A549 (cell line): ENCODE data around the gene RORC. TPM values are rescaled to one million over a fixed set of nuclear protein-coding genes. Genes with fewer than 3 reads are reported as not detected.

Experiments used
- ATAC-seq, 2 experiments: fragments of 200-7000 bp in 1 of 2; fragments of >200 bp in 1 of 2; cut with Nextera tagmentation in 1 of 2; cut with Tn5 transposase in 1 of 2; 3 replicates each; pipeline versions ENCODE4 v1.8.0 to v1.9.1; 2018 to 2020; ENCODE audit warnings: mild to moderate bottlenecking in 1 of 2, moderate library complexity in 1 of 2
- CTCF ChIA-PET: fragments of 300-600 bp; sonication (Branson Sonifier 250); formaldehyde crosslinking; extraction: SDS; loops from one replicate; lab custom pipeline; 2021; ENCODE audit warnings: antibody characterized with exemption, inconsistent platforms; lab: Yijun Ruan, JAX
- POLR2A ChIA-PET: fragments of 350-600 bp; formaldehyde crosslinking; extraction: SDS; loops from one replicate; lab custom pipeline; 2021; ENCODE audit warnings: antibody characterized with exemption, inconsistent platforms; lab: Yijun Ruan, JAX
- DNase-seq, 2 experiments: peaks; one replicate each; pipeline versions ENCODE4 v3.0.0 to v3.0.0-alpha.2; 2011 to 2016; ENCODE audit warnings: low read depth in 1 of 2, low spot score in 1 of 2
- FAIRE-seq: peaks from 2 replicates; lab custom pipeline; 2011; peaks lifted over from hg19 to GRCh38; lab: Jason Lieb, UNC
- H3K27ac ChIP-seq, 2 experiments: fragments of >200 bp; sonication (Bioruptor Twin); formaldehyde crosslinking; 3 replicates each; pipeline ENCODE4 v1.5.1; 2016 to 2017
- H3K4me1 ChIP-seq: fragments of >200 bp; sonication (Bioruptor Twin); formaldehyde crosslinking; 3 replicates; pipeline ENCODE4 v1.6.1; 2016
- H3K4me2 ChIP-seq: fragments of >200 bp; sonication (Bioruptor Twin); formaldehyde crosslinking; 3 replicates; pipeline ENCODE4 v1.6.1; 2016
- H3K4me3 ChIP-seq: fragments of >200 bp; sonication (Bioruptor Twin); formaldehyde crosslinking; 3 replicates; pipeline ENCODE4 v1.5.1; 2016
- H3K9me3 ChIP-seq: fragments of >200 bp; sonication (Bioruptor Twin); formaldehyde crosslinking; 3 replicates; pipeline ENCODE4 v1.6.1; 2016
- ATOH8 ChIP-seq: fragments of 250-450 bp; sonication (Bioruptor Pico); IDR thresholded peaks from 2 replicates; pipeline ENCODE4 v1.5.0; 2020; ENCODE audit warnings: low read depth, mild to moderate bottlenecking, moderate library complexity
- BHLHE40 ChIP-seq: IDR thresholded peaks from 2 replicates; pipeline ENCODE4 v1.6.1; 2012; ENCODE audit warnings: low read depth, low read length, inconsistent platforms
- CBX8 ChIP-seq: fragments of 200-600 bp; sonication (generic); IDR thresholded peaks from 2 replicates; pipeline ENCODE4 v1.6.1; 2016
- EHF ChIP-seq: fragments of 250-450 bp; sonication (Bioruptor Pico); IDR thresholded peaks from 2 replicates; pipeline ENCODE4 v1.5.0; 2020; ENCODE audit warnings: mild to moderate bottlenecking
- EP300 ChIP-seq, 2 experiments: fragments of >200 bp; sonication (Bioruptor Twin); formaldehyde crosslinking; IDR thresholded peaks; 2 replicates in 1 of 2; 3 replicates in 1 of 2; pipeline ENCODE4 v1.6.1; 2016 to 2017
- FOSL2 ChIP-seq, 2 experiments: fragments of 450-650 bp in 1 of 2; fragments of >200 bp in 1 of 2; sonication (Bioruptor Twin) in 1 of 2; formaldehyde crosslinking; IDR thresholded peaks; 2 replicates each; pipeline versions ENCODE4 v1.5.0 to v1.6.1; 2016 to 2020; ENCODE audit warnings: mild to moderate bottlenecking in 1 of 2, moderate library complexity in 1 of 2
- GATA3 ChIP-seq: IDR thresholded peaks from 2 replicates; pipeline ENCODE4 v1.6.1; 2012; ENCODE audit warnings: borderline replicate concordance
- HOXA7 ChIP-seq: fragments of 250-450 bp; sonication (Bioruptor Pico); IDR thresholded peaks from 2 replicates; pipeline ENCODE4 v1.5.0; 2020; ENCODE audit warnings: mild to moderate bottlenecking, moderate library complexity
- MAFK ChIP-seq: fragments of 450-650 bp; IDR thresholded peaks from 2 replicates; pipeline ENCODE4 v1.6.1; 2014; ENCODE audit not compliant: partially characterized antibody
- NFE2L2 ChIP-seq: fragments of 150-350 bp; conservative IDR thresholded peaks from 2 replicates; pipeline ENCODE4 v1.6.1; 2014; ENCODE audit warnings: low read length
- PHF8 ChIP-seq: fragments of 200-600 bp; sonication (generic); IDR thresholded peaks from 2 replicates; pipeline ENCODE4 v1.6.1; 2016; ENCODE audit warnings: low read depth, mild to moderate bottlenecking, antibody characterized with exemption, moderate library complexity, borderline replicate concordance
- RNF2 ChIP-seq: fragments of 200-600 bp; sonication (generic); IDR thresholded peaks from 2 replicates; pipeline ENCODE4 v1.6.1; 2016; ENCODE audit warnings: low read depth, mild to moderate bottlenecking, antibody characterized with exemption, moderate library complexity, borderline replicate concordance
- TFCP2L1 ChIP-seq: fragments of 250-450 bp; sonication (Bioruptor Pico); IDR thresholded peaks from 2 replicates; pipeline ENCODE4 v1.5.0; 2021; ENCODE audit warnings: mild to moderate bottlenecking
- WGBS: methylation state at CpG from one replicate; pipeline ENCODE4 v1.1.6; 2017; ENCODE audit errors: missing lambda C conversion rate; 5-methylcytosine and 5-hydroxymethylcytosine counted together
- polyA plus RNA-seq, 4 experiments: library from polyadenylated mRNA; depleted of rRNA in 3 of 4; stranded (reverse); fragments of >200 nt; fragmentation: RNase III in 1 of 4; extraction: RNeasy Plus Mini Kit Qiagen cat#74134 plus additional on column Dnase treatment in 1 of 4; gene quantifications; 2 replicates in 3 of 4; 3 replicates in 1 of 4; pipeline ENCODE4 v1.2.3, GENCODE V29; 2011 to 2017
- TF ChIP-seq, protein P1 (sequence below): fragments of 450-650 bp; IDR thresholded peaks from 2 replicates; pipeline ENCODE4 v1.6.1; 2014; ENCODE audit warnings: antibody characterized with exemption
- TF ChIP-seq, protein P2 (sequence below): fragments of 250-450 bp; sonication (Bioruptor Pico); IDR thresholded peaks from 2 replicates; pipeline ENCODE4 v1.5.0; 2021; ENCODE audit warnings: mild to moderate bottlenecking, moderate library complexity, borderline replicate concordance
- TF ChIP-seq, protein P3 (sequence below): IDR thresholded peaks from 2 replicates; pipeline ENCODE4 v1.6.1; 2012
- TF ChIP-seq, protein P4 (sequence below): IDR thresholded peaks from 2 replicates; pipeline ENCODE4 v1.6.1; 2012; ENCODE audit warnings: low read depth, borderline replicate concordance
- TF ChIP-seq, protein P5 (sequence below): fragments of >200 bp; sonication (Bioruptor Twin); formaldehyde crosslinking; IDR thresholded peaks from 2 replicates; pipeline ENCODE4 v1.6.1; 2016
- TF ChIP-seq, protein P6 (sequence below): fragments of >200 bp; sonication (Bioruptor Twin); formaldehyde crosslinking; IDR thresholded peaks from 3 replicates; pipeline ENCODE4 v1.5.1; 2016

RORC gene
- polyA plus RNA-seq, 2 of the 4 experiments (the other 2 are of a cell fraction) = 0.06 to 0.25 TPM

DNA sequence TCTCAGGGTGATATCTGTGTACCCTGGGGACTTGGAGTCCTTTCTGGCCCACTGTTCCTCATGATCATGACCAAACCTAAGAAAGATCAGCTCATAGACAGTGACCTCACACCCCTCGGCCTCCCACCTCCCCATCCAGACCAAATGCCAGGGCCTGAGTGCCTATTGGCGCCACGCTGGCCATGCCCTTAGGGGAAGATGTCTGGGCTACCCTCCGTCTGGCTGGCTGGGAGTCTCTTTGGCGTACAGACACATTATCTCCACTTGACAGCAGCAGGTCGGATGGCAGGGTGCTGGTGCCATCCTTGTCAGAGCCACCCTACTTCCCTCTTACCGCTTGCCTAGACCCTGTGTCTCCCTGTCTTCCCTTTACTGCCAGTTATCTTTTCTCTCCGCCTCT, 8.4 kb downstream of the RORC start:
- Histone ChIP-seq H3K4me1 (peaks cover 16% of the 10 kb centered on the region), H3K9me3 (no peaks in the 10 kb centered on the region), H3K4me2 (no peak overlapping the region), H3K4me3 (no peak overlapping the region), H3K27ac (no peak overlapping the region)
- POLR2A ChIA-PET = no interaction called here
- TF ChIP-seq ATOH8 (CRISPR knock-in tag) (no peak), NFE2L2 (no peak), TFCP2L1 (CRISPR knock-in tag) (no peak), MAFK (no peak), EP300 (IDR thresholded peaks at IDR 0.05) (no peak), GATA3 (no peak), EHF (no peak)
- TF ChIP-seq, protein P1, sequence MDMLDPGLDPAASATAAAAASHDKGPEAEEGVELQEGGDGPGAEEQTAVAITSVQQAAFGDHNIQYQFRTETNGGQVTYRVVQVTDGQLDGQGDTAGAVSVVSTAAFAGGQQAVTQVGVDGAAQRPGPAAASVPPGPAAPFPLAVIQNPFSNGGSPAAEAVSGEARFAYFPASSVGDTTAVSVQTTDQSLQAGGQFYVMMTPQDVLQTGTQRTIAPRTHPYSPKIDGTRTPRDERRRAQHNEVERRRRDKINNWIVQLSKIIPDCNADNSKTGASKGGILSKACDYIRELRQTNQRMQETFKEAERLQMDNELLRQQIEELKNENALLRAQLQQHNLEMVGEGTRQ = no peak
- TF ChIP-seq, protein P2, sequence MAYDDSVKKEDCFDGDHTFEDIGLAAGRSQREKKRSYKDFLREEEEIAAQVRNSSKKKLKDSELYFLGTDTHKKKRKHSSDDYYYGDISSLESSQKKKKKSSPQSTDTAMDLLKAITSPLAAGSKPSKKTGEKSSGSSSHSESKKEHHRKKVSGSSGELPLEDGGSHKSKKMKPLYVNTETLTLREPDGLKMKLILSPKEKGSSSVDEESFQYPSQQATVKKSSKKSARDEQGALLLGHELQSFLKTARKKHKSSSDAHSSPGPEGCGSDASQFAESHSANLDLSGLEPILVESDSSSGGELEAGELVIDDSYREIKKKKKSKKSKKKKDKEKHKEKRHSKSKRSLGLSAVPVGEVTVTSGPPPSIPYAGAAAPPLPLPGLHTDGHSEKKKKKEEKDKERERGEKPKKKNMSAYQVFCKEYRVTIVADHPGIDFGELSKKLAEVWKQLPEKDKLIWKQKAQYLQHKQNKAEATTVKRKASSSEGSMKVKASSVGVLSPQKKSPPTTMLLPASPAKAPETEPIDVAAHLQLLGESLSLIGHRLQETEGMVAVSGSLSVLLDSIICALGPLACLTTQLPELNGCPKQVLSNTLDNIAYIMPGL (CRISPR knock-in tag) = no peak
- TF ChIP-seq, protein P3, sequence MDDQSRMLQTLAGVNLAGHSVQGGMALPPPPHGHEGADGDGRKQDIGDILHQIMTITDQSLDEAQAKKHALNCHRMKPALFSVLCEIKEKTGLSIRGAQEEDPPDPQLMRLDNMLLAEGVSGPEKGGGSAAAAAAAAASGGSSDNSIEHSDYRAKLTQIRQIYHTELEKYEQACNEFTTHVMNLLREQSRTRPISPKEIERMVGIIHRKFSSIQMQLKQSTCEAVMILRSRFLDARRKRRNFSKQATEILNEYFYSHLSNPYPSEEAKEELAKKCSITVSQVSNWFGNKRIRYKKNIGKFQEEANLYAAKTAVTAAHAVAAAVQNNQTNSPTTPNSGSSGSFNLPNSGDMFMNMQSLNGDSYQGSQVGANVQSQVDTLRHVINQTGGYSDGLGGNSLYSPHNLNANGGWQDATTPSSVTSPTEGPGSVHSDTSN = no peak
- TF ChIP-seq, protein P4, sequence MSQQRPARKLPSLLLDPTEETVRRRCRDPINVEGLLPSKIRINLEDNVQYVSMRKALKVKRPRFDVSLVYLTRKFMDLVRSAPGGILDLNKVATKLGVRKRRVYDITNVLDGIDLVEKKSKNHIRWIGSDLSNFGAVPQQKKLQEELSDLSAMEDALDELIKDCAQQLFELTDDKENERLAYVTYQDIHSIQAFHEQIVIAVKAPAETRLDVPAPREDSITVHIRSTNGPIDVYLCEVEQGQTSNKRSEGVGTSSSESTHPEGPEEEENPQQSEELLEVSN = no peak
- no peak for FAIRE-seq
- ATAC-seq = no peak
- WGBS = 62% methylated on average over 8 of the region's 8 CpGs
- DNase-seq = no peak
- CTCF ChIA-PET = interaction anchor here (0.9 to 8.7 kb wide), 6 partner anchors 10 to 44 kb away, joined by 3 to 77 read pairs (median 4); no protein-coding TSS in a partner anchor

GRCh38 chr1:151822404-151822803, 9.2 kb downstream of the RORC start:
- no peak for DNase-seq
- no peak for FAIRE-seq
- no peak for TF ChIP-seq CBX8
- TF ChIP-seq FOSL2 (IDR thresholded peaks at IDR 0.05) = no peak
- no peak for TF ChIP-seq FOSL2 (CRISPR knock-in tag; IDR thresholded peaks at IDR 0.05)
- TF ChIP-seq RNF2 = no peak
- TF ChIP-seq, protein P5, sequence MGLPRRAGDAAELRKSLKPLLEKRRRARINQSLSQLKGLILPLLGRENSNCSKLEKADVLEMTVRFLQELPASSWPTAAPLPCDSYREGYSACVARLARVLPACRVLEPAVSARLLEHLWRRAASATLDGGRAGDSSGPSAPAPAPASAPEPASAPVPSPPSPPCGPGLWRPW = no peak
- TF ChIP-seq PHF8 = no peak
- TF ChIP-seq BHLHE40 = no peak
- TF ChIP-seq, protein P6, sequence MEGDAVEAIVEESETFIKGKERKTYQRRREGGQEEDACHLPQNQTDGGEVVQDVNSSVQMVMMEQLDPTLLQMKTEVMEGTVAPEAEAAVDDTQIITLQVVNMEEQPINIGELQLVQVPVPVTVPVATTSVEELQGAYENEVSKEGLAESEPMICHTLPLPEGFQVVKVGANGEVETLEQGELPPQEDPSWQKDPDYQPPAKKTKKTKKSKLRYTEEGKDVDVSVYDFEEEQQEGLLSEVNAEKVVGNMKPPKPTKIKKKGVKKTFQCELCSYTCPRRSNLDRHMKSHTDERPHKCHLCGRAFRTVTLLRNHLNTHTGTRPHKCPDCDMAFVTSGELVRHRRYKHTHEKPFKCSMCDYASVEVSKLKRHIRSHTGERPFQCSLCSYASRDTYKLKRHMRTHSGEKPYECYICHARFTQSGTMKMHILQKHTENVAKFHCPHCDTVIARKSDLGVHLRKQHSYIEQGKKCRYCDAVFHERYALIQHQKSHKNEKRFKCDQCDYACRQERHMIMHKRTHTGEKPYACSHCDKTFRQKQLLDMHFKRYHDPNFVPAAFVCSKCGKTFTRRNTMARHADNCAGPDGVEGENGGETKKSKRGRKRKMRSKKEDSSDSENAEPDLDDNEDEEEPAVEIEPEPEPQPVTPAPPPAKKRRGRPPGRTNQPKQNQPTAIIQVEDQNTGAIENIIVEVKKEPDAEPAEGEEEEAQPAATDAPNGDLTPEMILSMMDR = no peak
- TF ChIP-seq HOXA7 (CRISPR knock-in tag) = no peak
- no peak for ATAC-seq
- ChIA-PET CTCF (interaction anchor here (0.6 to 8.7 kb wide), 5 partner anchors 14 to 285 kb away, joined by 3 to 77 read pairs (median 3); no protein-coding TSS in a partner anchor), POLR2A (no interaction called here)
- no peak overlapping the region for H3K4me2 ChIP-seq
- 76% methylated on average over 7 of the region's 7 CpGs for WGBS
- H3K4me3 ChIP-seq = no peak overlapping the region
- peak overlapping the region in 1 of 2 experiments; percentile 8; a peak in 1 of 6 replicates for H3K27ac ChIP-seq
- H3K9me3 ChIP-seq = no peaks in the 10 kb centered on the region
- peaks cover 16% of the 10 kb centered on the region for H3K4me1 ChIP-seq
